Stimulated activated CD4-positive, alpha-beta T cell treated with anti-CD3 and anti-CD28 coated beads, TNF-alpha, amount 100 ng/mL, for 48 hours (primary cell): ENCODE measurements around the gene GABBR2.

Source experiments
- DNase-seq, 3 donors: peaks; one replicate each; pipeline ENCODE4 v3.0.0-alpha.2; 2020; ENCODE audit warnings: low read depth in 3 of 3

GABBR2 gene

GRCh38 chr9:98721643-98722042, 12.9 kb upstream of the GABBR2 start:
- DNase-seq: no peak

- DNase-seq: no peak
These were observed 11.7 kb upstream of the GABBR2 start for GRCh38 chr9:98720402-98720801.

- no peak for DNase-seq
These were observed 10.3 kb upstream of the GABBR2 start for GRCh38 chr9:98719055-98719454.

GRCh38 chr9:98714833-98715232, 6.1 kb upstream of the GABBR2 start:
- DNase-seq: no peak

- DNase-seq: no peak
These were observed 4.3 kb upstream of the GABBR2 start for GRCh38 chr9:98712987-98713386.

- DNase-seq: no peak
These were observed 1.5 kb upstream of the GABBR2 start for GRCh38 chr9:98709968-98710965.

GRCh38 chr9:98708103-98708932, 417 bp downstream of the GABBR2 start:
- DNase-seq: no peak

GRCh38 chr9:98707166-98708102, 1.3 kb downstream of the GABBR2 start:
- DNase-seq: no peak

- no peak for DNase-seq
These were observed 2.0 kb downstream of the GABBR2 start for GRCh38 chr9:98706651-98707165.

GRCh38 chr9:98702835-98703380, 5.8 kb downstream of the GABBR2 start:
- DNase-seq: no peak

- DNase-seq: no peak
These were observed 6.4 kb downstream of the GABBR2 start for GRCh38 chr9:98702340-98702739.

GRCh38 chr9:98701576-98701975, 7.2 kb downstream of the GABBR2 start:
- DNase-seq: no peak

- DNase-seq: no peak
These were observed 7.9 kb downstream of the GABBR2 start for GRCh38 chr9:98700801-98701200.

- no peak for DNase-seq
These were observed 9.9 kb downstream of the GABBR2 start for GRCh38 chr9:98698856-98699255.

GRCh38 chr9:98694943-98695342, 13.8 kb downstream of the GABBR2 start:
- DNase-seq: no peak

GRCh38 chr9:98692392-98692791, 16.3 kb downstream of the GABBR2 start:
- DNase-seq: no peak

GRCh38 chr9:98691890-98692289, 16.8 kb downstream of the GABBR2 start:
- DNase-seq: no peak

- no peak for DNase-seq
These were observed 18.0 kb downstream of the GABBR2 start for GRCh38 chr9:98690686-98691085.

- DNase-seq: no peak
These were observed 19.8 kb downstream of the GABBR2 start for GRCh38 chr9:98688710-98689495.

GRCh38 chr9:98687911-98688310, 20.8 kb downstream of the GABBR2 start:
- DNase-seq: no peak
